Bronchial epithelial cell (primary cell): ENCODE results near the gene HADHA. TPM values are rescaled to one million over a fixed set of nuclear protein-coding genes. Genes with fewer than 3 reads are reported as not detected.

Source experiments
- DNase-seq: peaks from one replicate; pipeline ENCODE4 v3.0.0-alpha.2; 2010; ENCODE audit warnings: low read depth
- FAIRE-seq: peaks from 2 replicates; lab custom pipeline; 2011; peaks lifted over from hg19 to GRCh38; lab: Jason Lieb, UNC
- H3K27me3 ChIP-seq: 2 replicates; pipeline ENCODE4 v1.5.1; 2011; ENCODE audit warnings: low read length; ENCODE audit not compliant: control insufficient read depth, insufficient read depth
- H3K36me3 ChIP-seq: 2 replicates; pipeline ENCODE4 v1.5.1; 2011; ENCODE audit warnings: low read length; ENCODE audit not compliant: control insufficient read depth, insufficient read depth
- H3K4me3 ChIP-seq: 2 replicates; pipeline ENCODE4 v1.5.1; 2011; ENCODE audit warnings: mild to moderate bottlenecking, low read depth, low read length, control low read depth
- total RNA-seq: library from RNA; depleted of rRNA; stranded (reverse); fragments of >200 nt; gene quantifications from 2 replicates; pipeline ENCODE4 v1.2.1, GENCODE V29; 2014
- TF ChIP-seq, protein P1 (sequence below): IDR thresholded peaks from 2 replicates; pipeline ENCODE4 v1.5.1; 2011; ENCODE audit warnings: mild to moderate bottlenecking, moderate library complexity, low read length, control low read depth, inconsistent platforms; ENCODE audit not compliant: insufficient read depth, severe bottlenecking

HADHA gene
- total RNA-seq, 1 donor from 2014 or later = 140 TPM

GRCh38 chr2:26283606-26284005 lies 39.2 kb upstream of the HADHA start:
- Histone ChIP-seq H3K4me3 (no peak overlapping the region), H3K36me3 (peaks cover 14% of the 10 kb centered on the region), H3K27me3 (no peaks in the 10 kb centered on the region)
- FAIRE-seq = no peak
- TF ChIP-seq, protein P1, sequence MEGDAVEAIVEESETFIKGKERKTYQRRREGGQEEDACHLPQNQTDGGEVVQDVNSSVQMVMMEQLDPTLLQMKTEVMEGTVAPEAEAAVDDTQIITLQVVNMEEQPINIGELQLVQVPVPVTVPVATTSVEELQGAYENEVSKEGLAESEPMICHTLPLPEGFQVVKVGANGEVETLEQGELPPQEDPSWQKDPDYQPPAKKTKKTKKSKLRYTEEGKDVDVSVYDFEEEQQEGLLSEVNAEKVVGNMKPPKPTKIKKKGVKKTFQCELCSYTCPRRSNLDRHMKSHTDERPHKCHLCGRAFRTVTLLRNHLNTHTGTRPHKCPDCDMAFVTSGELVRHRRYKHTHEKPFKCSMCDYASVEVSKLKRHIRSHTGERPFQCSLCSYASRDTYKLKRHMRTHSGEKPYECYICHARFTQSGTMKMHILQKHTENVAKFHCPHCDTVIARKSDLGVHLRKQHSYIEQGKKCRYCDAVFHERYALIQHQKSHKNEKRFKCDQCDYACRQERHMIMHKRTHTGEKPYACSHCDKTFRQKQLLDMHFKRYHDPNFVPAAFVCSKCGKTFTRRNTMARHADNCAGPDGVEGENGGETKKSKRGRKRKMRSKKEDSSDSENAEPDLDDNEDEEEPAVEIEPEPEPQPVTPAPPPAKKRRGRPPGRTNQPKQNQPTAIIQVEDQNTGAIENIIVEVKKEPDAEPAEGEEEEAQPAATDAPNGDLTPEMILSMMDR = no peak
- DNase-seq = no peak

- DNase-seq (peak; percentile 82), FAIRE-seq (no peak)
- TF ChIP-seq, protein P1 = no peak
- H3K4me3 ChIP-seq = no peak overlapping the region
- peaks cover 19% of the 10 kb centered on the region for H3K36me3 ChIP-seq
- no peaks in the 10 kb centered on the region for H3K27me3 ChIP-seq
Observed at GRCh38 chr2:26281226-26281625, 36.8 kb upstream of the HADHA start.

GRCh38 chr2:26279886-26280285 lies 35.5 kb upstream of the HADHA start:
- DNase-seq (no peak), FAIRE-seq (no peak)
- Histone ChIP-seq H3K4me3 (no peak overlapping the region), H3K36me3 (peaks cover 13% of the 10 kb centered on the region), H3K27me3 (no peaks in the 10 kb centered on the region)
- TF ChIP-seq, protein P1 = no peak

DNA sequence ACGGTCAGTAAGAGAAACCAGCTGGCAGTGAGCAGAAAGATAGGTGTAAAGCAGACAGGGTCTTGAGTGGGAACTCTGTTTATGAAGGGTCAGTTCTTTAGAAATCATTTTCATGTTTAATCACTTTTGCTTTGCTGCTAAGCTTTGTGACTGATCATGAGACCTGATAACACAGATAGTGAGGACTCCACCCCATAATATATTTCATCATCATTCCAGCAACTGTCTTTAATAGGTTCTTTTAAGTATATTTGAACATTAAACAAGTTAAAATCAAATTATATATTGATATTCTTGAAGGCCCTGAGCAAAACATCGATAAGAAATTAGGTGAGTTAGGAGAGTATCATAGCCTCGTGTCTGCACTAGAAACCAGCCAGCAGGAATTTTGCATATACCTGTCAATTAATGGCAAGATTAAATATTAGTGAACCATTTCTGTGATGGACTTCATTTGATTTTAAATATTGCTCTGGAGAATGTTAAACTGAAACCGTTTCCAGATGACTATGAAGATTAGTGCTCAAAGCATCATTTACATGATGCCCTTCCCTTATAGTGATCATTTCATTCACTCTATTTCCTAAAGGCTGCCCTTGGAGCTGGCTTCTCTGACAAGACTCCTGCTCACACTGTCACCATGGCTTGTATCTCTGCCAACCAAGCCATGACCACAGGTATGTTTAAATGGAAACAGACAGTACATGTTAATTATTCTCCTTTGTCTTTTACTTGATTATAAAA lies 32.2 kb upstream of the HADHA start:
- H3K4me3 ChIP-seq = no peak overlapping the region
- H3K27me3 ChIP-seq = no peaks in the 10 kb centered on the region
- no peak for FAIRE-seq
- TF ChIP-seq, protein P1 = no peak
- DNase-seq = no peak
- peaks cover 12% of the 10 kb centered on the region for H3K36me3 ChIP-seq

DNA sequence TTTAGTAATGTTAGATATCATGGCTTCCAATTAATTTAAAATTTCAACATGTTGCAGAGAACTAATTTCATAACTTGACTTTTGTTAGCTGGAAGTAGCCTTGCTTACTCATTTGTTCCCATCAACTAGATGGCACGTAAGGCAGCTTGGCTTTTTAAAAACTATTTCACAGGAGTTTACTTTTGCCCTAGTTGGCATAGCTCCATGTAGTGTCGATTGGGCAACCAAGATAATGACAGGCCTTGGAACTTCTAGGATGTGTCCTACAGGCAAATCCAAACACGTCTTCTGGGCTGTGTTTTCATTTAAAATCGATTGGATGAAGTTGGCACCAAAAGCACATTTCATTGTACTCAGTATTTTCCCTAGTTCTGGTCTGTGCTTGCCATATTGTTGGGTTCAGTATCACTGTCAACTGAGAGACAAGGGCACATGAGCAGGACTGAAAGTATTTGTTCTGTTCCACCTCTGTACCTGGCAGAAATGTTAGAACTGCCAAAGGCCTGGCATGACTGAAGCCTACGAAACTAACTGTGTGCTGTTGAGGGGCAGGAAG lies 29.7 kb upstream of the HADHA start:
- H3K4me3 ChIP-seq = no peak overlapping the region
- no peaks in the 10 kb centered on the region for H3K27me3 ChIP-seq
- FAIRE-seq (peak; percentile 77), DNase-seq (peak; percentile 100)
- TF ChIP-seq, protein P1 = no peak
- H3K36me3 ChIP-seq = peaks cover 10% of the 10 kb centered on the region
